Measurements from ENCODE around the gene FAM167B. TPM values are rescaled to one million over a fixed set of nuclear protein-coding genes. Genes with fewer than 3 reads are reported as not detected.

FAM167B gene
- total RNA-seq, 2 donors from 2014 or later = 4.9 TPM; not detected in 1

- peak overlapping the region in 1 of 2 donors; percentile 75 for H3K4me3 ChIP-seq
- H3K27ac ChIP-seq = peak overlapping the region; percentile 83 to 95 (median 90)
- 19 to 20% methylated on average over 2 to 20 of the region's 20 CpGs for WGBS, 2 donors
- peak; percentile 4 for ATAC-seq
- peaks cover 46% of the 10 kb centered on the region for H3K4me1 ChIP-seq
- intact Hi-C loops (cut with DNase I) = loop anchor here (10.0 kb wide), 1 partner anchor 55 kb away; the partner anchor contains the start of gene HDAC1
- H3K27me3 ChIP-seq = no peaks in the 10 kb centered on the region
- TF ChIP-seq, protein P1, sequence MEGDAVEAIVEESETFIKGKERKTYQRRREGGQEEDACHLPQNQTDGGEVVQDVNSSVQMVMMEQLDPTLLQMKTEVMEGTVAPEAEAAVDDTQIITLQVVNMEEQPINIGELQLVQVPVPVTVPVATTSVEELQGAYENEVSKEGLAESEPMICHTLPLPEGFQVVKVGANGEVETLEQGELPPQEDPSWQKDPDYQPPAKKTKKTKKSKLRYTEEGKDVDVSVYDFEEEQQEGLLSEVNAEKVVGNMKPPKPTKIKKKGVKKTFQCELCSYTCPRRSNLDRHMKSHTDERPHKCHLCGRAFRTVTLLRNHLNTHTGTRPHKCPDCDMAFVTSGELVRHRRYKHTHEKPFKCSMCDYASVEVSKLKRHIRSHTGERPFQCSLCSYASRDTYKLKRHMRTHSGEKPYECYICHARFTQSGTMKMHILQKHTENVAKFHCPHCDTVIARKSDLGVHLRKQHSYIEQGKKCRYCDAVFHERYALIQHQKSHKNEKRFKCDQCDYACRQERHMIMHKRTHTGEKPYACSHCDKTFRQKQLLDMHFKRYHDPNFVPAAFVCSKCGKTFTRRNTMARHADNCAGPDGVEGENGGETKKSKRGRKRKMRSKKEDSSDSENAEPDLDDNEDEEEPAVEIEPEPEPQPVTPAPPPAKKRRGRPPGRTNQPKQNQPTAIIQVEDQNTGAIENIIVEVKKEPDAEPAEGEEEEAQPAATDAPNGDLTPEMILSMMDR (IDR thresholded peaks at IDR 0.05) = no peak
- TF ChIP-seq POLR2A (IDR thresholded peaks at IDR 0.05) = no peak
- H3K9me3 ChIP-seq = no peaks in the 10 kb centered on the region
- peak; percentile 28 to 55 (median 41) for DNase-seq
- no peaks in the 10 kb centered on the region for H3K36me3 ChIP-seq (replicated peaks in 1 of 2; ENCODE audit: insufficient read depth in 1 of 2, low read depth in 2 of 2)
Measured at GRCh38 chr1:32239790-32240139, 7.3 kb upstream of the FAM167B start.

GRCh38 chr1:32240140-32240951, 6.7 kb upstream of the FAM167B start:
- ATAC-seq = peak; percentile 88
- Histone ChIP-seq H3K4me3 (peak overlapping the region; percentile 35 to 75), H3K27me3 (no peaks in the 10 kb centered on the region), H3K4me1 (peaks cover 45% of the 10 kb centered on the region), H3K36me3 (replicated peaks in 1 of 2; ENCODE audit: insufficient read depth in 1 of 2, low read depth in 2 of 2) (no peaks in the 10 kb centered on the region), H3K27ac (peak overlapping the region; percentile 83 to 95 (median 90)), H3K9me3 (no peaks in the 10 kb centered on the region)
- intact Hi-C loops (cut with DNase I) = no loop called here
- DNase-seq = peak; percentile 90 to 94 (median 94)
- 1% methylated on average over 26 to 53 of the region's 62 CpGs for WGBS, 2 donors
- TF ChIP-seq POLR2A (IDR thresholded peaks at IDR 0.05) = peak; percentile 91 to 93 (median 92)
- TF ChIP-seq, protein P1 (IDR thresholded peaks at IDR 0.05) = peak in 6 of 7 experiments; percentile 5 to 54 (median 38)

DNA sequence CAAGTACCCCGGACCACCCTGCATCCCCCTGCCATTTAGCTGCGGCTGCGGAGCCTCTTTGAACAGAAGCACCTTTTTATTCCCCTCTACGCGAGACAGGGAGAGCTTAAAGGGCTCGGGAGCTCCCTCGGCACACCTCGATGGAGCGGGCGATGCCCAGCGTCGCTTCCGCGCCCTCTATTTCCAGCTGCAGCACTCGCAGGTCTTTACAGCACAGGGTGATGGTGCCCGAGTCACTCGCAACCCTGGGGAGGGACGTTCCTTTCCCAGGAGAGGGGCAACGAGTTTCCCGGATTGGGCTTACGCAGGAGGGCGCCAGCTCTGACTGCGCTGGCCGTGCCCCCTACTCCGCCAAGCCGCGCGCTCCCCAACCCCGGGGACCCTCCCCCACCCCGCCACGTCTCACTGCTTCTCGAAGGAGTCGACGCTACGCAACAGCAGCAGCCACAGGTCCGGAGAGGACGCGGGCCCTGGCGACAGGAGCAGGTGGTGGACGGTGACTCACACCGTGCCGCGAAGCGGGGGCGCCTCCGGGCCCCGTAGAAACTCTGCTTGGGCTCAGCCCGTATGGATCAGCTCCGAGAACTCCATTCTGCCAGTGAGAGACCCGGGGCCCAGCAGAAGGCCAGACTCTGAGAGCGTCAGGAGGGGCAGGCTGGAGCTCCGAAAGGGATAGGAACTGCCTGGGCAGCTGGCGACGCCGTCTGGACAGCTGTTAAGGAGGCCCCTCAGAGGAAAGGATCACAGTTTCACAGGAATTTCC, 5.8 kb upstream of the FAM167B start:
- 0% methylated on average over 20 to 54 of the region's 55 CpGs for WGBS, 2 donors
- peak; percentile 63 to 72 (median 68) for TF ChIP-seq POLR2A (IDR thresholded peaks at IDR 0.05)
- TF ChIP-seq, protein P1 (IDR thresholded peaks at IDR 0.05) = no peak
- no peaks in the 10 kb centered on the region for H3K27me3 ChIP-seq
- no peaks in the 10 kb centered on the region for H3K9me3 ChIP-seq
- peaks cover 37% of the 10 kb centered on the region for H3K4me1 ChIP-seq
- ATAC-seq (peak; percentile 71), DNase-seq (peak; percentile 76 to 89 (median 84))
- intact Hi-C loops (cut with DNase I) = no loop called here
- peak overlapping the region; percentile 83 to 95 (median 90) for H3K27ac ChIP-seq
- peak overlapping the region; percentile 35 to 75 for H3K4me3 ChIP-seq
- H3K36me3 ChIP-seq (replicated peaks in 1 of 2; ENCODE audit: insufficient read depth in 1 of 2, low read depth in 2 of 2) = no peaks in the 10 kb centered on the region

DNA sequence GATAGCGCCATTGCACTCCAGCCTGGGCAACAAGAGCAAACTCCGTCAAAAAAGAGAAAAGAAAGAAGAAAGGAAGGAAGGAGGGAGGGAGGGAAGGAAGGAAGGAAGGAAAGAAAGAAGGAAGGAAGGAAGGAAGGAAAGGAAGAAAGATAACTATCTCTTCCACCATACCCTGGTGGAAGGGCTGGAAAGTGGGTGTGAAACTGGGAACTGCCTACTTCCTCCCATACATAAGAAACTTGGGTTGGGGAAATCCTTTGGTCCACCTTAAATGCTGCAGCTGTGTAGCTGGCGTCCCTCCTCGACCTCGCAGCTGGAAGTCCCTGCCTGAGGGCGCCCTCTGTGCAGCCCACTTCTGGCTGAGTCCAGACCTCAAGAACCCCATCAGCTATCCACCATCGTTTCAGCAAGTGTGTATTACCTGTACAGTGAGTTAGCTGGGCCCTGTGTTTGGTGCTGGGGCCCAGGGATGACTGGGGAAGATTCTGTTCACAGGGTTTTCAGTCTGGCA, 4.6 kb upstream of the FAM167B start:
- ATAC-seq (no peak), DNase-seq (peak in 2 of 4 donors; percentile 30 to 37)
- Histone ChIP-seq H3K4me3 (no peak overlapping the region), H3K27me3 (no peaks in the 10 kb centered on the region), H3K4me1 (peaks cover 39% of the 10 kb centered on the region), H3K27ac (no peak overlapping the region), H3K9me3 (no peaks in the 10 kb centered on the region), H3K36me3 (replicated peaks in 1 of 2; ENCODE audit: insufficient read depth in 1 of 2, low read depth in 2 of 2) (no peaks in the 10 kb centered on the region)
- WGBS, 2 donors = 36 to 37% methylated on average over 7 of the region's 7 CpGs
- TF ChIP-seq, protein P1 (IDR thresholded peaks at IDR 0.05) = no peak
- no peak for TF ChIP-seq POLR2A (IDR thresholded peaks at IDR 0.05)
- intact Hi-C loops (cut with DNase I) = no loop called here

All from body of pancreas (tissue), 4 donors.